NCI-H2227 (cell line): ENCODE data around the gene TTC7B.
"Not testable (repeated sequence)": the region's sequence is repeated elsewhere in the genome, so short reads cannot be mapped to it uniquely, and the experiment has no call there.

ENCODE experiments used
- DNase-seq: peaks from one replicate; lab custom pipeline; 2025; ENCODE audit not compliant: unreplicated experiment; lab: John Stamatoyannopoulos, UW

Gene TTC7B, protein sequence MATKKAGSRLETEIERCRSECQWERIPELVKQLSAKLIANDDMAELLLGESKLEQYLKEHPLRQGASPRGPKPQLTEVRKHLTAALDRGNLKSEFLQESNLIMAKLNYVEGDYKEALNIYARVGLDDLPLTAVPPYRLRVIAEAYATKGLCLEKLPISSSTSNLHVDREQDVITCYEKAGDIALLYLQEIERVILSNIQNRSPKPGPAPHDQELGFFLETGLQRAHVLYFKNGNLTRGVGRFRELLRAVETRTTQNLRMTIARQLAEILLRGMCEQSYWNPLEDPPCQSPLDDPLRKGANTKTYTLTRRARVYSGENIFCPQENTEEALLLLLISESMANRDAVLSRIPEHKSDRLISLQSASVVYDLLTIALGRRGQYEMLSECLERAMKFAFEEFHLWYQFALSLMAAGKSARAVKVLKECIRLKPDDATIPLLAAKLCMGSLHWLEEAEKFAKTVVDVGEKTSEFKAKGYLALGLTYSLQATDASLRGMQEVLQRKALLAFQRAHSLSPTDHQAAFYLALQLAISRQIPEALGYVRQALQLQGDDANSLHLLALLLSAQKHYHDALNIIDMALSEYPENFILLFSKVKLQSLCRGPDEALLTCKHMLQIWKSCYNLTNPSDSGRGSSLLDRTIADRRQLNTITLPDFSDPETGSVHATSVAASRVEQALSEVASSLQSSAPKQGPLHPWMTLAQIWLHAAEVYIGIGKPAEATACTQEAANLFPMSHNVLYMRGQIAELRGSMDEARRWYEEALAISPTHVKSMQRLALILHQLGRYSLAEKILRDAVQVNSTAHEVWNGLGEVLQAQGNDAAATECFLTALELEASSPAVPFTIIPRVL

DNA sequence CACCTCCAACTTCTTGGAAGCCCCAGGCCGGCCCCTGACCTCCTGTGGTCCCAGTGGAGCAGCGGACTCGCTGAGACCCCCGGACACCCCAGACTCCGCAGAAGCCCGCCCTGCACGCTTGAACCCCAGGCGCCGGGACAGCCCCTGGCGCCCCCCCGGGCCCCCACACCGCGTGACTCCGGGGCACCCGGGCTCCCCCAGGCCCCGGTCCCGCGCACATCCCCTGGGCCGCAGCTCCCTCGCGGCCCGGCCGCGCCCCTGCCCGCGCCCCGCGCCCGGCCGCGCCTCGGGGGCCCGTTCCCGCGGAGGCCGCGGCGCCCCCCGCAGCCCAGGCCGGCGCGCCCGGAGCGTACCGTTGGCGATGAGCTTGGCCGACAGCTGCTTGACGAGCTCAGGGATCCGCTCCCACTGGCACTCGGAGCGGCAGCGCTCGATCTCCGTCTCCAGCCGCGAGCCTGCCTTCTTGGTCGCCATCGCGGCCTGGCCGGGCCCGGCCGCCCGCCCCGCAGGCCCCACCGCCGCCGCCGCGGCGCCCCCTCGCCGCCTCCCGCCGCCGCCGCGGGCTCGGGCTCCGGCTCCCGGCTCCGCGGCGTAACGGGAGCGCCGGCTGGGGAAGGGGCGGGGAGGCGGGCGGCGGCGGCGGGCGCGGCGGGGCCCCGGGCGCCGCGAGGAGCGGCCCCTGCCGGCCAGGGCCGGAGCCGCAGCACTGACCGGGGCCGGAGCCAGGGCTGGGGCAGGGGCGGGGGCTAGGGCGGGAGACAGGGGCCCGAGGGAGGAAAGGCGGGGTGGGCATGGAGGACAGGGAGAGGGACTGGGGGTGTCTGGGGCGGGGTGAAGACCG is at the start of gene TTC7B:
Gene TTC7B, minus strand, starts transcription at position 609 of the 841 bp plus-strand sequence. Its CDS starts 135 bp downstream, at position 474.
- DNase-seq, result peak; percentile 74

DNA sequence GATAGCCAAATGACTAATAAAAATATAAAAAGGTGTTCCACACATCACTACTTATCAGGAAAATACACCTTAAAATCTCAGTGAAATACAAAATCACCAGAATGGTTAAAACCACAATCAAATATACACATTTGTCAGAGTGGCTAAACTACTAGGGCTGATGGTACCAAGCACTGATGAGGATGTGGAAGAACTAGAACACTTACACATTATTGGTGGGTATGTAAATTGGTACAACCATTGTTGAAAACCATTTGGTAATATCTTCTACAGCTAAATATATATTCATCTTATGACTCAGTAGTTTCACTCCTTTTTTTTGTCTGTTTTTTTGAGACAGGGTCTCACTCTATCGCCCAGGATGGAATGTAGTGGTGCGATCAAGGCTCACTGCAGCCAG is 48.5 kb upstream of the TTC7B start:
- DNase-seq, result no peak

DNA sequence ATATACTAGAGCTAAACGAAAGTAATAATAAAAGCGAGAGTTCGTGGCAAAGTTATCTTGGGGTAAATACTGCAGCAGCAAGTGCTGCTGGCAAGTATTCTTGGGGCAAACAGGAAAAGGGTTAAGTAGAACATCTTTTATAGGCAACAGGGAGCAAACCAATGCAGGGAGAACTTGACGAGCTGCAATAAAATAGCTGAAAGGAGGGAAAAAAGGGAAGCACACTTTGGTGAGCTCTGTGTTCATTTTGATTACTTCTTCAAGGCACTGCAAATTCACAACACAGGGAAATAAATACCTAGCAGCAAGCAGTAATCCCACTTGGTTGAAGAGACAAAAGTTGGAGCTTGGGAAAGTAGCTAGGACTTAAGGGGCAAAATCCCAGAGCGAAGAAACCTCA is 42.3 kb upstream of the TTC7B start:
- no peak for DNase-seq

DNA sequence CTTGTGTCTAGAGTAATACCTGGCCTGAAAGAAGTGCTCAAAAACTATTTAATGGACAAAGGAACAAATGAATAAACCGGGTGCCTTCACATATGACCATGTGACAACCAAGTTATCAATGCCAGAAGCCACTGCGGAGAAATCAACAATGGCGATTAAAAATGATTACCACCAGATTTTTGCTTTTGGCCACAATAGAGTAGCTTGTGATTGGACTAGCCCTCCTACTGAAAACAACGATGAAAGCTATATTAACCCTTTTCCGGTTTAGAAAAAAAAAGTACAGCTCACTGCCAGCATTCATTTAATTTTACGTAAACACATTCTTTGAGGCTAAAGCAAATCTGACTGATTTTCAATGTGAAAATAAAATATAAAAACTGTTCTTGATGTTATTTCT is 41.6 kb upstream of the TTC7B start:
- no peak for DNase-seq

DNA sequence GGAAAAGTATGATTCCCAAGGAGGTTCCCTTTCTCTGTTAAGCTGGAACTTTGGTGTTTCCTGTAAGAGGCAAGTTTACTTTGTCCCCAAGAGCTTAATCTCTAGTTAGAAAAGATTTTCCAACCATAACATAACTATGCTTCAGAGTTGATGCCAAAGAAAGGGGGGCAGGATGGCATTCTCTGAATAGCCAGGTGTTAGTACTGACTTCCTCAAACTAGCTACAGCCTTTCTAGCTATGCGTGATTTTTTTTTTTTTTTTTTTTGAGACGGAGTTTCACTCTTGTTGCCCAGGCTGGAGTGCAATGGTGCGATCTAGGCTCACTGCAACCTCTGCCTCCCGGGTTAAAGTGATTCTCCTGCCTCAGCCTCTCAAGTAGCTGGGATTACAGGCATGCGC is 39.9 kb upstream of the TTC7B start:
- not testable (repeated sequence) for DNase-seq

DNA sequence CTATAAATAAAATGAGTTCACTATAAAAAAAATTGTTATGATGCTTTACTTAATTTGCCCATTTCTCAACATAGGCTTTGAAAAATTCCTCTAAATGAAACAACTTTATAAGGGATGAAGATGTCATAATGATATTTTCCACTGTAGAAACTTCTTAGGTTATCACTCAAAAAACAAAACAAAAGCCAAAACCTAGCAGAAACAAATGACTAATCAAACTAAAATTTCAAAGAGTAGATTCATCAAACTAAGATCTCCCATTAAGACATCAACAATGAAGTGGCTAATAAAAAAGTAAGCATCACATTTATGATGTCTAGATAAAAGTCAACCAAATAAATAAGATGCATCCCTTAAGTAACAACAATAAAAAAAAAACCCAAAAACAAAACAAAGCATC is 36.9 kb upstream of the TTC7B start:
- DNase-seq, result no peak

DNA sequence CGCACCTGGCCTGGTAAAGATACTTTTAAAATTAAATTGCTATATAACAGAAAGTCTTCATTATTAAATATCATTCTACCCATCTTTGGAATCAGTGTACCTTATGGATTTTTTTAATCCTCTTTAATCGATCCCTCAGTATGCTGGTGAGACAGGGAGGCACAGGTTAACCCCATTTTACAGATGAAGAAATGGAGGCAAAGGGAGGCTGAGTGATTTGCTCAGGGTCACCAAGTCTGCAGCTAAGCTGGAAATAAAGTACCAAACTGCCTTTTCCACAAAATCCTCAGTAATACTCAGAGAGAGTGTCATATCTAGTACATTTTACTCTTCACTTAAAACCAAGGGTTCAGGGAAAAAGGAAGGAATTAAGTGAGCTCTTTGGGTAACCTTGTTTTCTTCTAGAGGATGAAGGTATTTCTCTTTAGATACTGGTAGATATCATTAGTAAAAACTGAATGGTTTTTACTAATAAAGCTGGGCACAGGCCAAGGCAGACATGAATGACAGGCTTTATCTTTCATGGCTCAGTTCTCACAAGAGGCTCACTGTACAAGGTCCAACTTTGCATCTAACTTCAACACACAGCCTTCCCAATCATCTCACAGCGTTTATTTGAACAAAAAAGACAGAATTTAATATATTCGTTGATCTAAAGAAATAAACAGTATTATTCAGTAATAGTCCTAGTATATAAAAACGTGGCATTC is 35.3 kb upstream of the TTC7B start:
- no peak for DNase-seq

DNA sequence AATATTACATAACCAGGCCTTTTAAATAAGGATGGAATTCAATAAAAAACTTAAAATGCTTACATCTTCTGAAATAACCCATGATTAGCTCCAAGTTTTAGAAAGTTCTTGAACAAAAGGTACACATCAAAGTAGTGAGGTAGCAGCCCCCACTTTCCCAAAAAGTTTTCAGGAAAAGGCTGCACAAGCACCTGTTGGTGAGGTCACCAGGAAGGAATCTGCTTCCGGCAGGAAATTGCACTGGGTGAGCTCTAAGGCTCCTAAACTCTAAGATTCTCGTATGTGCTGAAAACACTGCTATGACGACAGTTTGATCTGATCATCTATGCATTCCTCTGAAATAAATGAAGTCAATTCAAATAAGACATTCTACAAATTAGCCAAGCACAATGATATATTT is 34.3 kb upstream of the TTC7B start:
- DNase-seq, result no peak

DNA sequence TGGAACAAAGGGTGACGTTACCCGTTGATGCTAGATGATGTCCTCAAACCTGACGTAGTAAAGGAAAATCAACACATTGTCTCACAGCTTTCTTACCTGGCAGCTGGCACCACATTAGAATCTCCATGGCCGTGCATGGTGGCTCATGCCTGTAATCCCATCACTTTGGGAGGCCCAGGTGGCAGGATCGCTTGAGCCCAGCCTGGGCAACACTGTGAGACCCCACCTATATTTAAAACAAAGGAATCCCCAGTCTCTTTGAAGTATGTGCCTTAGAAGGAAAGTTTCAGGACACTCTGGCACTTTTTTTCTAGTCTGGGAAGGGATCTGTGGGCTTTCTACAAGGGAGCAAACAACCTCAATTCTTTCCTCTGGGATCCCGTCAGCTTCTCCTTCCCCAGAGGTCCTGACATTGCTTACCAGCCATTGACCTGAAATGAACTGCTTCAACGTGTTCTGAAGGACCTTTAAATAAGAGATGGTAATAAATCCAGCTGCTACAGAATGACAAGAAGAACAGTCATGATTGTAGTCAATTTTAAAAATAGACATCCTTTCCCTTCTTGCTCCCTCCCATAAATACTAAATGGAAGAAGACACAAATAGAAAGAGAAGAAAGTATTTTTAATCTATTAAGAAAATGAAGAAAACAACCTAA is 33.7 kb upstream of the TTC7B start:
- DNase-seq, result no peak

DNA sequence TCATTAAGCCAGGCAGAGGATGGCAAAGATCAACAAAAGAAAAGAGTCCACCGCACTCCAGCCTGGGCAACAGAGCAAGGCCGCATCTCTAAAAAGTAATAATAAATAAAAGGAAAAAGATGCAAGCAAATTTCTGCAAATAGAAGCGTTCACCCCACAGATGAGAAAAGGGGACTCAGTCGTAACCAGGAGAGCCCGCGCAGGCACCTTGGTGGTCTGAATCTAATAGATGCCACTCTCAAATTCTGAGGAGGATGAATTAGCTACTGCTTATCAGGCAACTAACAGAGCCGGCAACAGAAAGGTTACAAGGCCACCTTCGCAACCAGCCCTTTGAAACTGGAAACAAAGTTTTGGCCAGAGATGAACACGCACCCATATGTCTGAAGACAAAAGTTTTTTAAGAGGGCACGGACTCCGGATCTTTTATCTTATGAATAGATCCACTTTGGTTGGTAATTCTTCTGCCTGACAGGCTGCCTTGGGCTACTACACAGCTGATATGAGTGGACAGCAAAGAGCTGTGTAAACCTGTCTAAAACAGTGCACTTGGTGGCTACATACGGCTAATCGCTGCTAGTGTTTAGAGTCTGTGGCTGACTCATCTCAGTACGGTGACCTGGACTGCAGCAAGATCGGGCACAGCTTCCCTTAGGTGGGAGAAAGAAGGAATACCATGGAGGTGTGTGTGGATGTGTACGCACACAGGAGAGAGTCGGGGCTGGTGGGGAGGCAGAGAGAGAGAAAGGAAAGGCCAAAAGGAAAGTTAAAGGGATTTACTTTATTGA is 32.9 kb upstream of the TTC7B start:
- no peak for DNase-seq

DNA sequence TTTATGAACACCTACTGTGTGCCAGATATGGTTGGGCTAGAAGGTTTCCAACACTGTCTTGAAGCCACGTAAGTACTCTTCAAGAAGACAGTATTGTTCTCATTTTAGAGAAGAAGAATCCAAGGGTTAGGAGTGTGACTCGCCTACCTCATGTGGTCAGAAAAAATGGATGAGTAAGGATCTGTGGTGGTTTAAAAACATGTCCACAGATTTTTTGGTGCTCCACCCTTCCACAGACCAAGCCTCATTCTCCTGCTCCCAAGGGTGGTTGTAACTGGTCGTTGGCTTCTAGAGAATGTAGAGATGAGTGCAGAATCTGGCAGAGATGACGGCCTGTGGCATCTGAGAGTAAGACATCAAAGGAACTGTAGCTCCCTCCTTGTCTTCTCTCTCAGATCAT is 30.3 kb upstream of the TTC7B start:
- no peak for DNase-seq

DNA sequence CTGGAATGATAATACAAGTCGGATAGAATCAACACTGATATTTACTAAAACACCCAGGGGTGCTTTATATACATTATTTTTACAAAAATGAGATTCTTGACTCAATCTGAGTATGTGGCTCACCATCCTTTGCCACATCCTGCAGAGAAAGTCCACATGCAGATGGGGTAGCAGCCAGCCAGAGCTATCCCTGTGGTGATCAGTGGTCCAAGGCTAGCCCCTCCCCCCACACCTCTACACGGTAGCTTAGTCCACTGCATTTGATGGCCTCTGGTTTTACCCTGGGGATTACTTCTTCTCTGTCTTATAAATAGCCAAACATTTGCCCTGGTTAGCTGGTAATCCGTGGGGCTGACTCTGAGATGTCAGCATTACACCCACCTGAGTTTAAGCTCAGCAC is 28.1 kb upstream of the TTC7B start:
- no peak for DNase-seq

DNA sequence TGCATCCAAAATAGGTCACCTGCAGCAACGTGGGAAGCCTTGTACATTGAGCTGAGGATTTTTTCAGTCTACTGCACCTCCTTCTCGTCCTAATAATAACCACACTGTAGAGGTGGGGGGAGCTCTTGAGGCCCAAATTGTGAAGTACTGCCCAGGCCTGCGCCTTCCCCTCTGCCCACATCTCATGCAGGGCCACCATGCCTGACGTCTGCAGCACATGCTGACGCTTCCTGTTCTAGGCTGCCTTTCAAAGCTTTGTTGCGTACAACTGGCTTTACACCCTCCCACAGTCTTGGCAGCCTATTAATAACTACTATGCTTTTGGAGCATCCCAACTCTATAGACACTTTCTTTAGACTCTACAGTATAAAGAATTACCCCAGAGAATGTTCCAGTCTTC is 26.5 kb upstream of the TTC7B start:
- DNase-seq, result no peak

DNA sequence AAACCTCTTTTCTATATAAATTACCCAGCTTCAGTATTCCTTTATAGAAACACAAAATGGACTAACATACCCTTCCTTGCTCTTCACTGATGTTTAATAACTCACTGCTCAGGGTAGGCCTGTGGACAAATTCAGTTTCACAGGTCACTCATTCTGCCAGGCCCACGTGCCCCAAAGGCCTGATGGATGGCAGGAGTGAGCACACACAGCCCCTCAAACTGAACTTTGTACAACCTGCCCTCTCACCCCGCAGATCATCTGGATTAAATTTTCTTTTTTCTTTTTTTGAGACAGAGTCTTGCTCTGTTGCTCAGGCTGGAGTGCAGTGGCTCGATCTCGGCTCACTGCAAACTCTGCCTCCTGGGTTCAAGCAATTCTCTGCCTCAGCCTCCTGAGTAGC is 24.4 kb upstream of the TTC7B start:
- DNase-seq, result not testable (repeated sequence)

DNA sequence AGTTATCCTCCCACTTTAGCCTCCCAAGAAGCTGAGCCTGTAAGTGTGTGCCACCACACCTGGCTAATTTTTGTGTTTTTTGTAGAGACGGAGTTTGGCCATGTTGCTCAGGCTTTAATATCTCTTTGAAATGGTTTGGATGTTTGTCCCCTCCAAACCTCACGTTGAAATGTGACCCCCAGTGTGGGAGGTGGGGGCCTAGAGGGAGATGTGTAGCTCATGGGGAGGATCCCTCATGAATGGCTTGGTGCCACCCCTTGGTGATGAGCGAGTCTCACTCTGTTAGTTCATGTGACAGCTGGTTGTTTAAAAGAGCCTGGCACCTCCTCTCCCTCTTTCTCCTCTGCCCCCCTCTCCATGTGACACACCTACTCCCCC is 23.6 kb upstream of the TTC7B start:
- no peak for DNase-seq

DNA sequence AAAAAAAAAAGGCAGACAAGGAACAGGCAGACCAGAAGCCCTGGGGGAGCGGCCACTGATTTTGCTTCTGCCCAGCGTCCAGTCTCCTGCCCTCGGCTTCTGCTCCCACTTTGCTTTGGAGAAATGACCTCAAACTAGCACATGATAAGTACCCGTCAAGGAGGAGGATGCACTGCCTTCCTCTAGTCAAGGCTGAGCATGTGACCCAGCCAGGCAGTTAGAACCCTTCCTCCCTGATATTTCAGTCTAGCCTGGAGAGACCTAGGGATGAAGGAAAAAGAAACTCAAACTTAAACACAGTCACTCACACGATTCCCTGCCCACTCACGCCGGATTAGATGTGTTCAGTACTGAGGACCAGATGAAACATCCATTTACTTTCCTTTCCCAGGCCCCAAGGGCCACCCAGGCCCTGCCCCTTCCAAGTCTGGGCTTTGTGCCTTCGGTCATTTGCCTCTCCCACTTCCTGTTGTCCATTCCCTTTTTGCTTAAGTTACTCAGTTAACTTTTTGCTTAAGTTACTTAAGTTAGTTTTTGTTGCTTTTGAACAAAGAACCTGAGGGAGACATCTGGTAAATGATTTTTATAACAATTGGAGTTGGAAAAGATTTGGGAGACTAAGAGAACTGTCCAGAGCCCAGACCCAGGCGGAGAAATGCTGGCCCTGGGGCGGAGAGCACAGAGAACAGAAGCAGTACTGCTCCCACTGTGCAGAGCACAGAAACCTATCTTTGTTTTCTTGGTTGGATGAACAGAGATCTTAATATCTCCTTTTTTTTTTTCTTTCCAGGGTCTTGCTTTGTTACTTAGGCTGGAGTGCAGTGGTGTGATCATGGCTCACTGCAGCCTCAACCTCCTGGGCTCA is 23.0 kb upstream of the TTC7B start:
- no peak for DNase-seq

DNA sequence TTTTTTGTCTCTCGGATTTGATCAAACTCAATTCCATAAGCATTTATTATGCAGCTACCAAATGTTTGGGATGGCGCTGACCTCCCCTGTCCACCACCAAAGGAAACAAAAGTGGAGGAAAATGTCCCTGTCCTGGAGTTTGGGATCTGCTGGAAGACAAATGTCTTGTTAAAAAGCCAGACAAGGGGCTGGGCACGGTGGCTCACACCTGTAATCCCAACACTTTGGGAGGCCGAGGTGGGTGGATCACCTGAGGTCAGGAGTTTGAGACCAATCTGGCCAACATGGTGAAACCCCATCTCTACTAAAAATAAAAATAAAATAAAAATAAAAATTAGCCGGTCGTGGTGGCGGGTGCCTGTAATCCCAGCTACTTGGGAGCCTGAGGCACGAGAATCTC is 22.3 kb upstream of the TTC7B start:
- not testable (repeated sequence) for DNase-seq

DNA sequence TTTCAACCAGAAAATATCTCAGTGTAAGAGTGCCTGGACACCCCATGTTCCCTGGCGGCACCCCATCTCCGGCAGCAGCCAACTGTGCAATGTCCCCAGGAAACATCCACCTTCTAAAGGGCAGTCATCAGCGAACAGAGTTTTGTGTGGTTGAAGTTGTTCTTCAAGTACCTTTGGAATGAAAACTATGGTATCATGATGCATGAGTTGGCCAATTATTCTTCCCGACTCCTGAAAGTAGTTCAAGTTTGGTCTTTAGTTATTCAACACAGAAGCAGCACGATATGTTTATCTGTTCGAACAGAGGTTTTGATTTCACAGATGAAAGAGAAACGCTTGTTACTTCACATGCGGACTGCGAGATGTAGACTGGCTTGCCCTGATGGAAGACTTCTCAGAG is 21.1 kb upstream of the TTC7B start:
- no peak for DNase-seq

DNA sequence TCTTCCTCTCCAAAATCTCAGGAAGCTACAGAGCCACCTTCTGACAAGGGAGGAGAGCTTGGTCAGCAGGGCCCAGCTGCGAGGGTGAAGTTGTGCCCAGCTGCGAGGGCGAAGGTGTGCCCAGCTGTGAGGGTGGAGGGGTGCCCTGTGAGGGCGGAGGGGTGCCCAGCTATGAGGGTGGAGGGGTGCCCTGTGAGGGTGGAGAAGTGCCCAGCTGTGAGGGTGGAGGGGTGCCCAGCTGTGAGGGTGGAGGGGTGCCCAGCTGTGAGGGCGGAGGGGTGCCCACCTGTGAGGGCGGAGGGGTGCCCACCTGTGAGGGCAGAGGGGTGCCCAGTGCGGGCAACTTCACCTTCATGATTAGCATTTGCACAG is 20.4 kb upstream of the TTC7B start:
- DNase-seq, result no peak
